Epithelial cell of prostate (primary cell): ENCODE results near the gene KIFC3.
A peak's percentile ranks its signal among the peaks of the same experiment; 100 is the strongest.
"Not testable (repeated sequence)": the region's sequence is repeated elsewhere in the genome, so short reads cannot be mapped to it uniquely, and the experiment has no call there.

ENCODE experiments used
- DNase-seq: peaks from one replicate; pipeline ENCODE4 v3.0.0-alpha.2; 2011; ENCODE audit warnings: low read depth, low spot score
- H3K27ac ChIP-seq: fragments of 450-650 bp; 2 replicates; pipeline ENCODE4 v1.5.1; 2017; ENCODE audit warnings: mild to moderate bottlenecking

Gene KIFC3

GRCh38 chr16:57807252-57807967 is 5.1 kb upstream of the KIFC3 start:
- H3K27ac ChIP-seq, result peak overlapping the region; percentile 87
- DNase-seq, result no peak

GRCh38 chr16:57805176-57805575 is 2.9 kb upstream of the KIFC3 start:
- H3K27ac ChIP-seq, result no peak overlapping the region
- DNase-seq, result no peak

- H3K27ac ChIP-seq, result peak overlapping the region; percentile 87
- no peak for DNase-seq
Observed at GRCh38 chr16:57804111-57804837, 2.0 kb upstream of the KIFC3 start.

GRCh38 chr16:57803134-57803990 is 1.1 kb upstream of the KIFC3 start:
- peak overlapping the region; percentile 87 for H3K27ac ChIP-seq
- no peak for DNase-seq

- H3K27ac ChIP-seq, result peak overlapping the region; percentile 87
- DNase-seq, result no peak
Observed at GRCh38 chr16:57801809-57802340, 416 bp downstream of the KIFC3 start.

GRCh38 chr16:57801098-57801808 is 1.0 kb downstream of the KIFC3 start:
- no peak for DNase-seq
- peak overlapping the region; percentile 87 for H3K27ac ChIP-seq

GRCh38 chr16:57800200-57801097 is 1.8 kb downstream of the KIFC3 start:
- H3K27ac ChIP-seq, result peak overlapping the region; percentile 87
- no peak for DNase-seq

- H3K27ac ChIP-seq, result peak overlapping the region; percentile 87
- no peak for DNase-seq
Observed at GRCh38 chr16:57799600-57800199, 2.6 kb downstream of the KIFC3 start.

GRCh38 chr16:57798953-57799599 is 3.2 kb downstream of the KIFC3 start:
- no peak for DNase-seq
- peak overlapping the region; percentile 87 for H3K27ac ChIP-seq

- H3K27ac ChIP-seq, result peak overlapping the region; percentile 88
- no peak for DNase-seq
Observed at GRCh38 chr16:57798267-57798810, 4.0 kb downstream of the KIFC3 start.

GRCh38 chr16:57797526-57798266 is 4.6 kb downstream of the KIFC3 start:
- peak overlapping the region; percentile 88 for H3K27ac ChIP-seq
- no peak for DNase-seq

GRCh38 chr16:57797216-57797525 is 5.1 kb downstream of the KIFC3 start:
- DNase-seq, result no peak
- peak overlapping the region; percentile 88 for H3K27ac ChIP-seq

- H3K27ac ChIP-seq, result peak overlapping the region; percentile 88
- not testable (repeated sequence) for DNase-seq
Observed at GRCh38 chr16:57796014-57796413, 6.3 kb downstream of the KIFC3 start.

- DNase-seq, result peak; percentile 62
- no peak overlapping the region for H3K27ac ChIP-seq
Observed at GRCh38 chr16:57795431-57795878, 6.8 kb downstream of the KIFC3 start.

- no peak for DNase-seq
- H3K27ac ChIP-seq, result no peak overlapping the region
Observed at GRCh38 chr16:57794849-57795430, 7.4 kb downstream of the KIFC3 start.

GRCh38 chr16:57791893-57792461 is 10.3 kb downstream of the KIFC3 start:
- DNase-seq, result no peak
- H3K27ac ChIP-seq, result no peak overlapping the region
